WTC11 (cell line): Measurements from ENCODE around the gene ANKRD17. TPM values are rescaled to one million over a fixed set of nuclear protein-coding genes. Genes with fewer than 3 reads are reported as not detected.

ENCODE experiments used
- ATAC-seq: fragments of 200-7000 bp; cut with Tn5 transposase; 2 replicates; pipeline ENCODE4 v1.10.0; 2021; ENCODE audit warnings: mild to moderate bottlenecking, moderate library complexity
- CTCF ChIA-PET: fragments of 300-600 bp; sonication (Branson Sonifier 250); formaldehyde crosslinking; loops from one replicate; lab custom pipeline; 2021; ENCODE audit warnings: antibody characterized with exemption; lab: Charles Lee
- POLR2A ChIA-PET: fragments of 350-600 bp; sonication (Branson Sonifier 250); formaldehyde crosslinking; loops from one replicate; lab custom pipeline; 2021; ENCODE audit warnings: antibody characterized with exemption; lab: Charles Lee
- DNase-seq: peaks from one replicate; pipeline ENCODE4 v3.0.0; 2021; ENCODE audit warnings: low spot score
- H3K27ac Mint-ChIP-seq: 2 replicates; pipeline ENCODE4 v1.8.0; 2021; ENCODE audit warnings: mixed read lengths
- H3K27me3 Mint-ChIP-seq: 2 replicates; pipeline ENCODE4 v1.8.0; 2021; ENCODE audit warnings: low read depth, mild to moderate bottlenecking, moderate library complexity, mixed read lengths
- H3K36me3 Mint-ChIP-seq: 2 replicates; pipeline ENCODE4 v1.8.0; 2021; ENCODE audit warnings: mixed read lengths
- H3K4me1 Mint-ChIP-seq: 2 replicates; pipeline ENCODE4 v1.8.0; 2022; ENCODE audit warnings: mixed read lengths
- H3K4me3 Mint-ChIP-seq: 2 replicates; pipeline ENCODE4 v1.8.0; 2021; ENCODE audit warnings: mild to moderate bottlenecking, moderate library complexity, mixed read lengths
- H3K9me3 Mint-ChIP-seq: 2 replicates; pipeline ENCODE4 v1.8.0; 2021; ENCODE audit warnings: mixed read lengths
- ATF2 ChIP-seq: sonication (generic); formaldehyde crosslinking; IDR thresholded peaks from 2 replicates; pipeline ENCODE4 v1.8.1; 2022; ENCODE audit warnings: low read depth, missing genetic modification reagents, borderline replicate concordance
- CDX4 ChIP-seq: fragments of 250-450 bp; sonication (Bioruptor Pico); IDR thresholded peaks from 2 replicates; pipeline ENCODE4 v1.9.0; 2021; ENCODE audit warnings: moderate library complexity, mild to moderate bottlenecking, inconsistent platforms, borderline replicate concordance
- CREB1 ChIP-seq: sonication (generic); formaldehyde crosslinking; IDR thresholded peaks from 2 replicates; pipeline ENCODE4 v1.8.0; 2023; ENCODE audit warnings: mild to moderate bottlenecking, missing genetic modification reagents
- E2F4 ChIP-seq: sonication (generic); formaldehyde crosslinking; IDR thresholded peaks from 2 replicates; pipeline ENCODE4 v1.8.1; 2022; ENCODE audit warnings: low read depth, mild to moderate bottlenecking, moderate library complexity, missing genetic modification reagents, borderline replicate concordance
- E2F5 ChIP-seq: sonication (generic); formaldehyde crosslinking; IDR thresholded peaks from 2 replicates; pipeline ENCODE4 v1.8.1; 2022; ENCODE audit warnings: mild to moderate bottlenecking, moderate library complexity, missing genetic modification reagents
- EMX1 ChIP-seq: fragments of 250-450 bp; sonication (Bioruptor Pico); IDR thresholded peaks from 2 replicates; pipeline ENCODE4 v1.8.0; 2021; ENCODE audit warnings: mild to moderate bottlenecking
- ETV6 ChIP-seq: sonication (generic); formaldehyde crosslinking; IDR thresholded peaks from 2 replicates; pipeline ENCODE4 v1.8.1; 2022; ENCODE audit warnings: mild to moderate bottlenecking, missing genetic modification reagents
- MYBL2 ChIP-seq: sonication (generic); formaldehyde crosslinking; IDR thresholded peaks from 2 replicates; pipeline ENCODE4 v1.8.1; 2023; ENCODE audit warnings: mild to moderate bottlenecking, moderate library complexity, missing genetic modification reagents
- NFATC4 ChIP-seq: fragments of 250-450 bp; sonication (Bioruptor Pico); IDR thresholded peaks from 2 replicates; pipeline ENCODE4 v1.9.0; 2021; ENCODE audit warnings: mild to moderate bottlenecking
- PRRX2 ChIP-seq: fragments of 250-450 bp; sonication (Bioruptor Pico); IDR thresholded peaks from 2 replicates; pipeline ENCODE4 v1.8.0; 2021; ENCODE audit warnings: mild to moderate bottlenecking
- SP1 ChIP-seq: sonication (generic); formaldehyde crosslinking; conservative IDR thresholded peaks from 2 replicates; pipeline ENCODE4 v1.8.1; 2022; ENCODE audit warnings: missing genetic modification reagents
- TP53 ChIP-seq: sonication (generic); formaldehyde crosslinking; IDR thresholded peaks from 2 replicates; pipeline ENCODE4 v1.8.1; 2023; ENCODE audit warnings: mild to moderate bottlenecking, missing genetic modification reagents
- USF1 ChIP-seq: sonication (generic); formaldehyde crosslinking; IDR thresholded peaks from 2 replicates; pipeline ENCODE4 v1.8.0; 2022; ENCODE audit warnings: mild to moderate bottlenecking, missing genetic modification reagents
- ZBTB21 ChIP-seq: sonication (generic); formaldehyde crosslinking; IDR thresholded peaks from 2 replicates; pipeline ENCODE4 v1.8.1; 2023; ENCODE audit warnings: mild to moderate bottlenecking, missing genetic modification reagents, borderline replicate concordance
- ZNF219 ChIP-seq: sonication (generic); formaldehyde crosslinking; IDR thresholded peaks from 2 replicates; pipeline ENCODE4 v1.8.0; 2023; ENCODE audit warnings: missing genetic modification reagents, mild to moderate bottlenecking, borderline replicate concordance
- ZNF263 ChIP-seq: sonication (generic); formaldehyde crosslinking; IDR thresholded peaks from 2 replicates; pipeline ENCODE4 v1.8.1; 2022; ENCODE audit warnings: low read depth, mild to moderate bottlenecking, moderate library complexity, missing genetic modification reagents
- total RNA-seq: library from RNA; stranded (reverse); gene quantifications from 3 replicates; pipeline ENCODE4 v1.2.3, GENCODE V29; 2021
- TF ChIP-seq, protein P1 (sequence below): sonication (generic); formaldehyde crosslinking; IDR thresholded peaks from 2 replicates; pipeline ENCODE4 v1.8.1; 2022; ENCODE audit warnings: missing genetic modification reagents, borderline replicate concordance
- TF ChIP-seq, protein P2 (sequence below): sonication (generic); formaldehyde crosslinking; IDR thresholded peaks from 2 replicates; pipeline ENCODE4 v1.8.1; 2023; ENCODE audit warnings: mild to moderate bottlenecking, missing genetic modification reagents, moderate library complexity
- TF ChIP-seq, protein P3 (sequence below): sonication (generic); formaldehyde crosslinking; IDR thresholded peaks from 2 replicates; pipeline ENCODE4 v1.8.0; 2022; ENCODE audit warnings: missing genetic modification reagents
- TF ChIP-seq, protein P4 (sequence below): sonication (generic); formaldehyde crosslinking; IDR thresholded peaks from 2 replicates; pipeline ENCODE4 v1.8.0; 2023; ENCODE audit warnings: mild to moderate bottlenecking, missing genetic modification reagents
- TF ChIP-seq, protein P5 (sequence below): sonication (generic); formaldehyde crosslinking; IDR thresholded peaks from 2 replicates; pipeline ENCODE4 v1.8.0; 2023; ENCODE audit warnings: missing genetic modification reagents

Gene ANKRD17
- total RNA-seq, 1 experiment from 2014 or later, result 76.0 TPM

DNA sequence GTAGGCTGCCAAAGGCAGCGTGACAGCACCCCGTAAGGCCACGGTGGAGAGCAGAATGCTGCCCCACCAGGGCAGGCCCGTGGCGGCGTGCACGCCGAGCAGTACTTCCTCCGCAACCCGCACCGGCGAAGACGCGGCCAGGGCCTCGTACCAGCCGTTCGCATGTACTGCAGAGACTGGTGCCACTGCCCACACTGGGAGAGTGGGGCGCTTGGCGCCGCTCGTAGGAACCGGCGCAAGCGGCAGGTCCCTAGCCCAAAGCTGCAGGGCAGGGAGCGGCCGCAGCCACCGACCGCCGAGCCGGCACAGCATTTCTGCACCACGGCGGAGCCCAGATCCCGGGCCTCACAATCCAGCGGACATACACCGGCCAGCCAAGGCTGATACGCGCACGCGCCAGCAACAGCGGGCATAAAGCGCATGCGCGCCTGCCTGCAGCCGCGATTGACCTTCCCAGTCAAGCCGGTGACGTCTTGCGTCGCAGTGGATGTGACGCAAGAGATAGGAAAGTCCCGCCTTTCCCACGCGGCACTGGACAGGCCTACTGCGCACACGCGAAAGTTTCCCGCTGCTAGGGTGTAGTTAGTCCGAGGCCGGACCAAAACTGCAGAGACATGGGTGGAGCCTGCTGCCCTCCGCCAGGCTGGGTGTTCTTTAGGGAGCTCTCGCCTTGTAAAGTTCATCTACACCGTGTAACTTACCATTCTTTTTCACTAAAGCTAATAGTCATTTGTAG, 189.1 kb downstream of the ANKRD17 start, which contains the start of gene COX18:
Gene COX18, minus strand, starts transcription at position 379 of the 736 bp plus-strand sequence. Its CDS starts 67 bp downstream, at position 312.
- peaks cover 8% of the 10 kb centered on the region for H3K4me1 Mint-ChIP-seq
- TF ChIP-seq, protein P1, sequence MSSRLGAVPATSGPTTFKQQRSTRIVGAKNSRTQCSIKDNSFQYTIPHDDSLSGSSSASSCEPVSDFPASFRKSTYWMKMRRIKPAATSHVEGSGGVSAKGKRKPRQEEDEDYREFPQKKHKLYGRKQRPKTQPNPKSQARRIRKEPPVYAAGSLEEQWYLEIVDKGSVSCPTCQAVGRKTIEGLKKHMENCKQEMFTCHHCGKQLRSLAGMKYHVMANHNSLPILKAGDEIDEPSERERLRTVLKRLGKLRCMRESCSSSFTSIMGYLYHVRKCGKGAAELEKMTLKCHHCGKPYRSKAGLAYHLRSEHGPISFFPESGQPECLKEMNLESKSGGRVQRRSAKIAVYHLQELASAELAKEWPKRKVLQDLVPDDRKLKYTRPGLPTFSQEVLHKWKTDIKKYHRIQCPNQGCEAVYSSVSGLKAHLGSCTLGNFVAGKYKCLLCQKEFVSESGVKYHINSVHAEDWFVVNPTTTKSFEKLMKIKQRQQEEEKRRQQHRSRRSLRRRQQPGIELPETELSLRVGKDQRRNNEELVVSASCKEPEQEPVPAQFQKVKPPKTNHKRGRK (CRISPR knock-in tag), result no peak
- TF ChIP-seq E2F4 (CRISPR knock-in tag) (no peak), EMX1 (CRISPR knock-in tag) (peak; percentile 83; the same call in 1 of the 2 replicates), USF1 (peak; percentile 61), PRRX2 (CRISPR knock-in tag) (no peak; the same call in 1 of the 2 replicates), ZBTB21 (CRISPR knock-in tag) (peak; percentile 98), CREB1 (CRISPR knock-in tag) (peak; percentile 97), NFATC4 (no peak; the same call in 1 of the 2 replicates), E2F5 (CRISPR knock-in tag) (0 out of 2 replicates have a peak, but pooled peaks have one; percentile 81), SP1 (CRISPR knock-in tag) (peak; percentile 96), CDX4 (no peak), TP53 (CRISPR knock-in tag) (no peak), ETV6 (CRISPR knock-in tag) (peak; percentile 86), ZNF219 (peak; percentile 33; the same call in 1 of the 2 replicates), ZNF263 (CRISPR knock-in tag) (no peak), MYBL2 (peak; percentile 79; the same call in 1 of the 2 replicates), ATF2 (CRISPR knock-in tag) (peak; percentile 82; the same call in 1 of the 2 replicates)
- TF ChIP-seq, protein P2, sequence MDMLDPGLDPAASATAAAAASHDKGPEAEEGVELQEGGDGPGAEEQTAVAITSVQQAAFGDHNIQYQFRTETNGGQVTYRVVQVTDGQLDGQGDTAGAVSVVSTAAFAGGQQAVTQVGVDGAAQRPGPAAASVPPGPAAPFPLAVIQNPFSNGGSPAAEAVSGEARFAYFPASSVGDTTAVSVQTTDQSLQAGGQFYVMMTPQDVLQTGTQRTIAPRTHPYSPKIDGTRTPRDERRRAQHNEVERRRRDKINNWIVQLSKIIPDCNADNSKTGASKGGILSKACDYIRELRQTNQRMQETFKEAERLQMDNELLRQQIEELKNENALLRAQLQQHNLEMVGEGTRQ (CRISPR knock-in tag), result no peak
- TF ChIP-seq, protein P3, sequence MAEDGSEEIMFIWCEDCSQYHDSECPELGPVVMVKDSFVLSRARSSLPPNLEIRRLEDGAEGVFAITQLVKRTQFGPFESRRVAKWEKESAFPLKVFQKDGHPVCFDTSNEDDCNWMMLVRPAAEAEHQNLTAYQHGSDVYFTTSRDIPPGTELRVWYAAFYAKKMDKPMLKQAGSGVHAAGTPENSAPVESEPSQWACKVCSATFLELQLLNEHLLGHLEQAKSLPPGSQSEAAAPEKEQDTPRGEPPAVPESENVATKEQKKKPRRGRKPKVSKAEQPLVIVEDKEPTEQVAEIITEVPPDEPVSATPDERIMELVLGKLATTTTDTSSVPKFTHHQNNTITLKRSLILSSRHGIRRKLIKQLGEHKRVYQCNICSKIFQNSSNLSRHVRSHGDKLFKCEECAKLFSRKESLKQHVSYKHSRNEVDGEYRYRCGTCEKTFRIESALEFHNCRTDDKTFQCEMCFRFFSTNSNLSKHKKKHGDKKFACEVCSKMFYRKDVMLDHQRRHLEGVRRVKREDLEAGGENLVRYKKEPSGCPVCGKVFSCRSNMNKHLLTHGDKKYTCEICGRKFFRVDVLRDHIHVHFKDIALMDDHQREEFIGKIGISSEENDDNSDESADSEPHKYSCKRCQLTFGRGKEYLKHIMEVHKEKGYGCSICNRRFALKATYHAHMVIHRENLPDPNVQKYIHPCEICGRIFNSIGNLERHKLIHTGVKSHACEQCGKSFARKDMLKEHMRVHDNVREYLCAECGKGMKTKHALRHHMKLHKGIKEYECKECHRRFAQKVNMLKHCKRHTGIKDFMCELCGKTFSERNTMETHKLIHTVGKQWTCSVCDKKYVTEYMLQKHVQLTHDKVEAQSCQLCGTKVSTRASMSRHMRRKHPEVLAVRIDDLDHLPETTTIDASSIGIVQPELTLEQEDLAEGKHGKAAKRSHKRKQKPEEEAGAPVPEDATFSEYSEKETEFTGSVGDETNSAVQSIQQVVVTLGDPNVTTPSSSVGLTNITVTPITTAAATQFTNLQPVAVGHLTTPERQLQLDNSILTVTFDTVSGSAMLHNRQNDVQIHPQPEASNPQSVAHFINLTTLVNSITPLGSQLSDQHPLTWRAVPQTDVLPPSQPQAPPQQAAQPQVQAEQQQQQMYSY (CRISPR knock-in tag), result no peak; the same call in none of the 2 replicates
- TF ChIP-seq, protein P4, sequence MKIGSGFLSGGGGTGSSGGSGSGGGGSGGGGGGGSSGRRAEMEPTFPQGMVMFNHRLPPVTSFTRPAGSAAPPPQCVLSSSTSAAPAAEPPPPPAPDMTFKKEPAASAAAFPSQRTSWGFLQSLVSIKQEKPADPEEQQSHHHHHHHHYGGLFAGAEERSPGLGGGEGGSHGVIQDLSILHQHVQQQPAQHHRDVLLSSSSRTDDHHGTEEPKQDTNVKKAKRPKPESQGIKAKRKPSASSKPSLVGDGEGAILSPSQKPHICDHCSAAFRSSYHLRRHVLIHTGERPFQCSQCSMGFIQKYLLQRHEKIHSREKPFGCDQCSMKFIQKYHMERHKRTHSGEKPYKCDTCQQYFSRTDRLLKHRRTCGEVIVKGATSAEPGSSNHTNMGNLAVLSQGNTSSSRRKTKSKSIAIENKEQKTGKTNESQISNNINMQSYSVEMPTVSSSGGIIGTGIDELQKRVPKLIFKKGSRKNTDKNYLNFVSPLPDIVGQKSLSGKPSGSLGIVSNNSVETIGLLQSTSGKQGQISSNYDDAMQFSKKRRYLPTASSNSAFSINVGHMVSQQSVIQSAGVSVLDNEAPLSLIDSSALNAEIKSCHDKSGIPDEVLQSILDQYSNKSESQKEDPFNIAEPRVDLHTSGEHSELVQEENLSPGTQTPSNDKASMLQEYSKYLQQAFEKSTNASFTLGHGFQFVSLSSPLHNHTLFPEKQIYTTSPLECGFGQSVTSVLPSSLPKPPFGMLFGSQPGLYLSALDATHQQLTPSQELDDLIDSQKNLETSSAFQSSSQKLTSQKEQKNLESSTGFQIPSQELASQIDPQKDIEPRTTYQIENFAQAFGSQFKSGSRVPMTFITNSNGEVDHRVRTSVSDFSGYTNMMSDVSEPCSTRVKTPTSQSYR (CRISPR knock-in tag), result no peak; the same call in 1 of the 2 replicates
- TF ChIP-seq, protein P5, sequence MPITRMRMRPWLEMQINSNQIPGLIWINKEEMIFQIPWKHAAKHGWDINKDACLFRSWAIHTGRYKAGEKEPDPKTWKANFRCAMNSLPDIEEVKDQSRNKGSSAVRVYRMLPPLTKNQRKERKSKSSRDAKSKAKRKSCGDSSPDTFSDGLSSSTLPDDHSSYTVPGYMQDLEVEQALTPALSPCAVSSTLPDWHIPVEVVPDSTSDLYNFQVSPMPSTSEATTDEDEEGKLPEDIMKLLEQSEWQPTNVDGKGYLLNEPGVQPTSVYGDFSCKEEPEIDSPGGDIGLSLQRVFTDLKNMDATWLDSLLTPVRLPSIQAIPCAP (CRISPR knock-in tag), result 0 out of 2 replicates have a peak, but pooled peaks have one; percentile 67

More for the DNA sequence above, 189.1 kb downstream of the ANKRD17 start, which contains the start of gene COX18:
- Mint-ChIP-seq H3K9me3 (no peaks in the 10 kb centered on the region), H3K27ac (peak within 1 kb of the TSS; percentile 99), H3K4me3 (peak within 1 kb of the TSS; percentile 88), H3K27me3 (no peaks in the 10 kb centered on the region), H3K36me3 (peaks cover 9% of the 10 kb centered on the region; the same call in 1 of the 2 replicates)
- ChIA-PET POLR2A (no interaction called here), CTCF (no interaction called here)
- ATAC-seq (peak; percentile 86), DNase-seq (peak; percentile 94)
